ENCODE measurements around the gene EDRF1.
A peak's percentile ranks its signal among the peaks of the same experiment; 100 is the strongest.
"Not testable (repeated sequence)": the region's sequence is repeated elsewhere in the genome, so short reads cannot be mapped to it uniquely, and the experiment has no call there.

EDRF1 gene

GRCh38 chr10:125719173-125720001 is at the start of gene EDRF1:
Gene EDRF1, plus strand, starts transcription at chr10:125719709. Its CDS starts 99 bp downstream, at chr10:125719808.
- DNase-seq = peak; percentile 99

GRCh38 chr10:125672884-125673283 is 46.6 kb upstream of the EDRF1 start:
- DNase-seq = no peak

DNA sequence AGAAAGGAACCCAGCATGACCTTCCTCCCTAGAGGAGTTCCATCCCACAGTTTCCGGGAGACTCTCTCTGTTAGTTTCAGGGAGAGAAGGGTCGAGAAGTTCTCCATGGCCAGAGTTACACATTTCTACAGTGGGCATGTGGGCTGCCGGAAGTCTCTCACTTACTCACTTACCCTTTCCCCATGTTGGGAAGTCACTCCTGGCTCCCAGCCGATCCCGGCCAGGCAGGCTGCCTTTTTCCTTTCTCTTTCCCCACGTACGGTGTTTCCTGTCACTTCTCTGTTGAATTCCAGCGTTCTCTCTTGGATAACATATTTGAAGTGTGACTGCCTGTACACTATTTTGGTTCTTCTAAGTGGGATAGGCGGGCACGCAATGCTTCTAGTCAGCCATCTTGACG is 40.1 kb upstream of the EDRF1 start:
- no peak for DNase-seq

GRCh38 chr10:125683063-125683462 is 36.4 kb upstream of the EDRF1 start, which contains the start of gene TEX36:
Gene TEX36, minus strand, starts transcription at chr10:125683163. Its CDS starts 174 bp downstream, at chr10:125682989.
- DNase-seq = no peak

DNA sequence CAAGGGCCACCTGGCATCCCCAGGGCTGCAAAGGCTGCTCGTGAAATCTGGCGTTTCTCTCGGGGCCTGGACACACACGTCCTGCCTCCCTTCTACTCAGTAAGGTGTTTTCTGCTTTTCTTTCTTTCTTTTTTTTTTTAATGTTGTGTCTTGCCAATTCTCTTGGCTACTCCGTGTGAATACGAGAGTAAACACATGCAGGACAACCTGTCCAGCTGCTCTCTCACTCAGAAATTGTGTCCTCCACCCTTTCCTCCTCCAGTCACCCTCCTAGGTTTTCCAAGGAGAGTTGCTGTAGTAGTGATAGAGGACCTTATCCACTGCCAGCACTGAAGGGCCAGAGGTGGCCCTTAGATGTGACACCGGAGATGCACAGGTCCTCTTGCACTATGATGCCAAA is 35.7 kb upstream of the EDRF1 start:
- no peak for DNase-seq

- no peak for DNase-seq
Observed at GRCh38 chr10:125684581-125684980, 34.9 kb upstream of the EDRF1 start.

GRCh38 chr10:125687507-125688185 is 31.9 kb upstream of the EDRF1 start:
- DNase-seq = no peak

GRCh38 chr10:125689955-125690569 is 29.4 kb upstream of the EDRF1 start:
- DNase-seq = no peak

GRCh38 chr10:125691160-125691981 is 28.1 kb upstream of the EDRF1 start:
- no peak for DNase-seq

DNA sequence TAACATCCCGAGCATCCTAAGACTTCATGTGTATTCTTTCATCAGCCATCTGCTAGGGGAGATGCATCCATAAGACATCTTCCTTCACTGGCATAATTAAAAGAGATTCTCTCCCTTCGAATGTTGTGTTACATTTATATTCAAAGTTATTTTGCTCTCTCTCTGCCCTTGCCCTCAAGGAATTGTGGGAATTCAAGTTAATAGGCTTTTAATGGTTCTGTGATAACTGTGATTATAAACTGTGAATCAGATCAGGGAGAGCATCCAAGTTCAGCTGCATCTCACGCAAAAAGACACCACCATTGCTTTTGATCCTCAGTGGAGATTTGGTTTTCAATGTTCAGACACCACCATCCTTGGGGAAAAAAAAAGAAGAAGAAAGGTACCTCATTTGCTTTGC is 27.3 kb upstream of the EDRF1 start:
- DNase-seq = no peak

- no peak for DNase-seq
Observed at GRCh38 chr10:125692601-125693523, 26.6 kb upstream of the EDRF1 start.

GRCh38 chr10:125693524-125693847 is 26.0 kb upstream of the EDRF1 start:
- DNase-seq = no peak

DNA sequence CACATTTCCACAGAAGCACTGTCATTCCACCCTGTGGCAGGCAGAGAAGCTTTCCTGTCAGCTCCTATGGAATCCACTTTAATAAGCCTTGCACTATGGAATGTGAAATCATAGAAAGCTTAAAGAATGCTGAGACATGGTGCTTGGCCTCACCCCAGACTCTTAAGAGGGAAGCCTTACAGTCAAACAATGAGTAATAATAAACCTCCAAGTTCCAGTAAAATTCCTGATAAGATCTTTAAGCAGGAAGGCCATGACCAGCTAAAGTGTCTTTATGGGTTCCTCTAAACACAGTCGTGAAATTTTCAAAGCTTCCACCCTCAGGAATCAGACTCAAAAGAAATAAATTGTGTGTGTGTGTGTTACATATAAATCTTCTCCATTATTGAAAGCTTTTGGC is 24.6 kb upstream of the EDRF1 start:
- no peak for DNase-seq

GRCh38 chr10:125696884-125697283 is 22.6 kb upstream of the EDRF1 start:
- DNase-seq = not testable (repeated sequence)

DNA sequence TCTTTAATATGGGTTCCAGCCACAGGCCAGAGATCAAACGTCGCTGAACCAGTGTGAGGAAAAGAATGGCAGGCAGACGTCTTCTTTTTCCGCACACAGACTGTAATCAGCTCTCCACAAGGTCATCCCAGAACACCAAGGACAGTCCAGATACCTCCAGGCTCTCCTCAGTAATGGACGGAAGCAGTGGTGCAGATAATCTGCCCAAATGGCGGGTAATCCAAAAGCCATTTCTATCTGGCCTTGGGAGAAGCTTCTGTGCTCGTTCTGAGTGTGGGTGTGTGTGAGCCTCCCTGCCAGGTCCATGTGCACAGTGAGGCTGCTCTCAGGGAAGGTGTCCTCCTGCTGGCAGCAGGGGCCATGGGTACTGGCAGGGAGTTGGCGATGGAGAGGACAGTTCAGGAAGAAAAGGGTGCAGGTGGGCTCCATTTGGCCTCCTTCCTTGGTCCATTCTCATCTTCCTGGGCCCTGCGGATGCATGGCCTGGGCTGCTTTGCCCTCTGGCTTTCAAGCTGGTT is 21.0 kb upstream of the EDRF1 start:
- no peak for DNase-seq

DNA sequence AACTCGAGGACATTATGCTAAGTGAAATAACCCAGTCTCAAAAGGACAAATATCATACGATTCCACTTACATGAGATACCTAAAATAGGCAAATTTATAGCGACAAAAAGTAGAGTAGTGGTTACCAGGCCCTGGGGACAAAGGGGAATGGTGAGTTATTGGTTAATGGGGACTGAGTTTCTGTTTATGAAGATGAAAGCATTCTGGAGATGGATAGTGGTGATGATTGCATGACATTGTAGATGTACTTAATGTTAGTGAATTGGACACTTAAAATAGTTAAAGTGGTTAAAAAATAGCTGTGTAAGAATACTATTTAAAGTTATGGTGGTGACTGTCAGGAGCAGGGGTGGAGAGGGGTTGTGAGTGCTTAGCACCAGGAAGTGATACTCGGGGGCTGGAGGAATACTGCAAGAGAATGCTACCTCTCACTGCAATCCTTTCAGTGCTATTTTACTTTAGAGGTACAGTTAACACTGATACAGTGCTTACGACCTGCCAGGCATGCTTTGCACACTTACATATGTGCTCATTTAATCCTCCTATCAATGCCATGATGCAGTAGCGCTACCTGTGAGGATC is 19.9 kb upstream of the EDRF1 start:
- no peak for DNase-seq

DNA sequence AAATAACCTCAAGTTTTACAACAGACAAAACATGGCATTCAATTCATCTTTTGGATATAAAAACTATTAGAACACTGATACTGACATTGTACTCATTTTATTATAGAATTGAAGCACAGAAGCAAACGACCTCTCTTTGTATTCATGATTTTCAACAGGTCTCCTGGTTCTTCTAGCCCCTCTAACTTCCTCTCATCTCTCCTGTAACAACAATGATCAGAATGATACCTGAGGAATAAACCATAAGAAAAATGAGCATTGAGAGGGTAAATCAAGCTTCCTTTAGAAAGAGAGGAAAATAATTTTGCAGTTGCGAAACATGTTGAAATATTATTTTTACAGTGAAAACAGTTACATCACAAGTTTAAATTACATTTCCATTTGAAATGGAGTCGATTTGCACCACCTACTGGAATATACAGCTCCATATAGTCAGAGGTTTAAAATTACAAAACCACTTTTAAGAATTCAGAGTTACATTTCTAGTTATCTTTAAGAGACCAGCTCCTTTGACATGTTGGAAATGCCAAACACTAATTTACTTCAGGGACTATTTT is 19.1 kb upstream of the EDRF1 start:
- DNase-seq = no peak

DNA sequence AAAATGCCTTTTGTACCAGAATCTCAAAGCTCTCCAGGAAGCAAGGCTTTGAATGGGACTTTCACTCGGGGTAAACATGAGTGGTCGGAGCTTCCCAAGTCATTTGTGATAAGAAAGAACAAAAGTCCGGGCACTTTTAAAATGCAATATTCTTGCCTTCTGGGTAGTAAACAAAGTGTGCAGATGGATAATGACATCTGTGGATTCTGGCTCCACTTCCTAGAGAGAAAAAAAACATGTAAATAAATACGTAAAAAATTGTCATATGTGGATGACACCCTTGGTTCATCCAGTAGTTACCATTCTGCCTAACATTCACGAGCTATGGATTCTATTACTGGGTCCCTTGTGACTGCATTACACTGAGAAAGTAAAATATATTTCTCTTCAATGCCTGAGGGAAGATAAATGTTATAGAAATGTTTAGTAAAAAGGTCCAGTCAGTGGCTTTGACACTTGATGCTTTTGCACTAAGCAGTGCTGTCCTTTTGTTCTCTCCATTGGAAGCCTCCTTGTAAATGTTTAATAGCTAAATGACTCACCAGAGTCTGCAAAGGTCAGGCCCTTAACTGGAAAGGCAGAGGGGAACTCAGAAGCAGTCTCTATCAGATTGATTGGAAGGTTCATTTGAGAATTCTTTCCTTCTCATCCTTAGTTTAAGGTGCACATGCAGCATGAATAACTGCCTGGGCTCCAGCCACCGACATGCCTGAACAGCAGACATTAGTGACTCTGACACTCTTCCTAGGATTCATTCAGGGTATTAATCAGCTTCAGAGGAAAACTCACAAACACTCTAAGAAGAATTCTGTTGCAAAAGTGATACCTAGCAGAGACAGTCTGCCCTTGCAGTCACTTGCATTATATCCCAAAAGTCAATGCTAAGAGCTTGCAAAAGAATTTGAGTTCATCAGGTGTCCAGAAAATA is 11.7 kb upstream of the EDRF1 start:
- no peak for DNase-seq

DNA sequence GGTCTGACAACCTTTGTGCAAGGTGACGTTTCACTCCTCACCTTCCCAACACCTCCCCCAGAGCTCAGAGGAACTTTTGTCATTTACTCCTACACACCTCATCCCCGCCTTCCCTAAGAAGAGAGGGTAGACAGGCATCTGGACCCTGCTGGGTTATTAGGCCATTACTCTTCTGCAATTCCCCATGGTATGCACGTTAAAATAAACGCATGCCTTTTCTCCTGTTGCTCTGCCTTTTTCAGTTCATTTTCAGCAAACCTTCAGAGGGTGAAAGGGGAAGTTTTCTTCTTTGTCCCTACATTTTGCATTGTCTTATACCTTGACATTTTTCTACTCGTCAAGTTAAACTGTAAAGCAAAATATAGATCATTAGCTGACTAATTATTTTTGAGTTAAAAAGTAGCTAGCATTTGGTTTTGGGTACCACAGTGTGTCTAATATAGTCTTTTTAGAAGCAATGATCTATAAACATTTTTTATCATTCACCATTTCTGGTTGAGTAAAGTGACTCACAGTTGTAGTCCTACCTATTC is 10.5 kb upstream of the EDRF1 start:
- no peak for DNase-seq

All from CD4-positive, alpha-beta T cell treated with Interleukin-17A for 4 hours (primary cell).